SK-MEL-5 (cell line): ENCODE data around the gene FRMPD1. TPM values are rescaled to one million over a fixed set of nuclear protein-coding genes. Genes with fewer than 3 reads are reported as not detected.
A peak's percentile ranks its signal among the peaks of the same experiment; 100 is the strongest.
"Not testable (repeated sequence)": the region's sequence is repeated elsewhere in the genome, so short reads cannot be mapped to it uniquely, and the experiment has no call there.

Experiments used
- DNase-seq: peaks from one replicate; pipeline ENCODE4 v3.0.0-alpha.2; 2016; ENCODE audit warnings: low read depth, low spot score
- in situ Hi-C: cut with HindIII; loops from 2 replicates; pipeline ENCODE4 v1.10.0; 2016; ENCODE audit warnings: low sequenced_read_pairs, high pct_unique_total_duplicates, low pct_unique_long_range_greater_than_20kb
- polyA plus RNA-seq, 2 experiments: library from polyadenylated mRNA; depleted of rRNA; stranded (reverse); fragments of >200 nt; gene quantifications; 2 replicates each; pipeline ENCODE4 v1.2.3, GENCODE V29; 2015
- total RNA-seq: library from RNA; depleted of rRNA; stranded (reverse); fragments of >200 nt; shearing (Covaris generic); gene quantifications from 2 replicates; pipeline ENCODE4 v1.2.3, GENCODE V29; 2014; rRNA removed

Gene FRMPD1, protein sequence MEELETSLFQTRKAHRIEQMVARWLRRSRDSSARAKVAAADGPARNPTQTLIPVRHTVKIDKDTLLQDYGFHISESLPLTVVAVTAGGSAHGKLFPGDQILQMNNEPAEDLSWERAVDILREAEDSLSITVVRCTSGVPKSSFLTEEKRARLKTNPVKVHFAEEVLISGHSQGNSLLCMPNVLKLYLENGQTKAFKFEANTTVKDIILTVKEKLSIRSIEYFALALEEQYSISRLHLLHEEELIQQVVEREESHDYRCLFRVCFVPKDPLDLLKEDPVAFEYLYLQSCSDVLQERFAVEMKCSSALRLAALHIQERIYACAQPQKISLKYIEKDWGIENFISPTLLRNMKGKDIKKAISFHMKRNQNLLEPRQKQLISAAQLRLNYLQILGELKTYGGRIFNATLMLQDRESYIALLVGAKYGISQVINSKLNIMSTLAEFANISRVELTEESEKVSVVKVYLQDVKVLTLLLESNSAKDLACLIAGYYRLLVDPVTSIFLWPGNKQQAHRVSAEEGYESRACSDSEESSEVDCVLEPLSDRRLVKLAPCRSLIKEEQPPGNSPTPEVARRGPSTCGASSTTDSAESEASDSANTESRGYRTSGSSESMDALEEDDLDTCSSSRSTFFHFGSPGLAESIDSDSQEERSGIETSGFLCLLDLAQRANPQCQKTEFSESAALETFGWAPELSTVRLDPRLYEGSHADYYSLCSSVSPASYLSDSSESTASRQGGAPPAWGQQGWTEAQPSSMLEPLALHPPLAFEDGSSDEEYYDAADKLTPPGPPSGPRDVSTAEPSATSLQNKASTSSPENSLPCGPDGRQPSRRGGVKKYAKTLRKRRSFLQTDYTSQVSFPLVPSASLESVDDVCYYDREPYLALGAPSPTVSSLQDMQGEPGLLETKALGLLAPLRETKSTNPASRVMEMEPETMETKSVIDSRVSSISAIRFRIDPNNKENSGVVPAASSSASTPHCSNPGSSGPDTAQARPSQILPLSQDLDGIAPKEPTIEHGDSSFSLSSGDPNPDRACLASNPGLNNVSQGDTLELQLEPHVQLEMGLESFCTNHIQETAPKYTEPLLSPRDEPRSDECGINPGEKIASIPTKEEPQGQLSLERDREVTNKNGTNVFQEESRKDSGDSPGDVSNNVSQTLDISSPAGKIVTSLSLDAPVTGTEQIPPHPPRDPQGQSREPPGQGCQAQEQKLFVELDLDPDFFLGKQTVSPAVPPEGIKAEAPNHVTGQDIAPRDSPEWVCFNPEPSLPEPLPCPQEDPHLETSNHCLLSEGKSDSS (N-terminal part only)
- 0.11 TPM in 1 of 2 replicates, not detected in the other for total RNA-seq
- 0.13 and 0.16 TPM in 2 replicates for polyA plus RNA-seq (2015; cell fraction: cytosol; rRNA removed)
- 0.79 and 1.3 TPM in 2 replicates for polyA plus RNA-seq (2015; cell fraction: nucleus; rRNA removed)

DNA sequence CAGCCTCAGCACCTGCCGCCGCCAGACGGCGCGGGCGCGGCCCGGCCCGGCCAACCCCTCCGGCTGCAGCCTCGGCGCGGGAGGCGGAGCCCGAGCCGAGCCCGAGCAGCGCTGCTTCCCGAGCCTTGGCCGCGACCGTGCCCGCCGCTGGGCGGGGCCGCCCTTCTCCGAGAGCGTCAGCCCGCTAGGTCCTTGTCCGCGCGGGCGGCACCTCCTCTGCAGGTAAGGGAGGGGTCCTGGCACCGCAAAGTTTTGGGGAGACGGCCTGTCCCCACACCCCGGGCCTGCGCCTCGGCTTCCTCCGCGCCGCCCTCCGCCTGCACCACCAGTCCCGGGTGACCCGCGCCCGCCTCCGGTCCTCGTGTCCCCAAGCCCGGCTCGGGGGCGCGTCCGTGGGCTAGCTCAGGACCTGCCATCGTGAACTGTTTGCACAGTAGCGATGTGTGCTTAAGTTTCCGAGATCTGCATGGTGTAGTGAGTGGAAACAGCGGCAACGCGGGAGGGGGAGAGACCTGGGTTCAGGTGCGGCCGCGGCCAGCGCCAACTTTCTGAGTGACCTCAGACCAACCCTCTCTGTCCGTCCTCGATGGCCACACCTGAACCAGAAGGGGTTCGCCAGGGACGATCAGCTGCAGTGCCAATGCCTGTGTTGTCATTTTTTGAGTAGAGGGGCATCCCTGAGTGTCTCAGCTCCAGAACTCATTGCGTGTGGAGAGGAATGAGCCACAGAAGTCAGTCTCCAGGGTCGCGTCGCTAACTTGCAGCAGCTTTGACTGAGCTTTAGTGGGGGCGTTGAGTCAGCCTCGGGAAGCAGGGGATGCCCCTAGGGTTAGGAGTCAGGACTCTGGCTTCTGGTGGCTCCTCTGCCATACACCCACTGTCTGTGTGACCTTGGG, at the start of gene FRMPD1:
TSS of gene FRMPD1 (plus strand) at position 82 of the 896 bp plus-strand sequence. CDS start 41,688 bp downstream, outside the sequence.
- peak; percentile 40 for DNase-seq
- in situ Hi-C loops: no loop called here

DNA sequence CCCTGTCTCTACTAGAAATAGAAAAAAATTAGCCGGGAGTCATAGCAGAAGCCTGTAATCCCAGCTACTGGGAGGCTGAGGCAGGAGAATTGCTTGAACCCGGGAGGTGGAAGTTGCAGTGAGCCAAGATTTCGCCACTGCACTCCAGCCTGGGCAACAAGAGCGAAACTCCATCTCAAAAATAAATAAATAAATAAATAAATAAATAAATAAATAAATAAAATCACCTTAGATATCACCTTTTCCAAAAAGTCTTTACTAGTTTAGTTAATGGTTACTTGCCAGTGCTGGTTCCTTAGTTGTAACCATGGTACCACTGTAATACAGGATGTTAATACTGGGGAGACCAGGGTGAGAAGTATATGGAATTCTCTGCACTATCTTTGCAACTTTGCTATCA, 48.7 kb upstream of the FRMPD1 start:
- in situ Hi-C loops: not testable (repeated sequence)

DNA sequence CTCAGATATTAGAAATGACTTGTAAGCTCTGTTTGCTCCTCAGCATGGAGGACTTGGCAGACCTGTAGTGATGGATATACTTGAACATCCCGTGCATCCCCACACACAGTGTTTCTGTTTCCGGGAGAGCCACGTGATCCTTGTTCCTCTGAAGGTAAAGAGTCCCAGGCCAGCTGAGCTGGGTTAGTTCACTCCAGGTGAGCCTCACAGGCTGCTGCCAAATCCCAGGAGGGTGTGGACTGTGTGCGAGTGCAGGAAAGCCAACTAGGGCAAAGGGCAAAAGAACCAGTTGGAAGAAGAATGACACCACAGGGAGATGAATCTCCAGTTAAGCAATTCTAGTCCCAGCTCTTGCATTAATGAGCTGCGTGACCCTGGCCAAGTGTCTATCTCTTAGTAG, 47.9 kb upstream of the FRMPD1 start:
- DNase-seq: no peak
- in situ Hi-C loops: no loop called here

More for the DNA sequence above, 48.7 kb upstream of the FRMPD1 start:
- DNase-seq: not testable (repeated sequence)

DNA sequence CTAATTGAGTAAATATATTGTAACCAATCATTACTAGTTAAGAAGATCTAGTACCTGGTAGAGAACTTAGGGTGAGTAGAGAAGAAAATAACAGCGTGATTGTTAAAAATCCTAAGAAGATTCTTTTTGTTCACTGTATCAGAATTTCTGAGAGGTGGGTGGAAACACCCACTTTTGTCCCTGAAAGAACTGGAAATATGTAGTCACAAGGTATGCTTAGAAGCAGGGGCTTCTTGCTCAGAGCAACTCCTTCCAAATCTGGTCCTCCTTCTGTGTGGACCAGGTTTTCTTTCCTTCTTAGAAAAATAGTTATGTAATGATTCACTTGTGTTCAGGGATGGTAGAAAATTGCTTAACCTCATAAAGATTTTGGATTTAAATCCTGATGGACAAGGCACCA, 46.5 kb upstream of the FRMPD1 start:
- in situ Hi-C loops: no loop called here
- no peak for DNase-seq

DNA sequence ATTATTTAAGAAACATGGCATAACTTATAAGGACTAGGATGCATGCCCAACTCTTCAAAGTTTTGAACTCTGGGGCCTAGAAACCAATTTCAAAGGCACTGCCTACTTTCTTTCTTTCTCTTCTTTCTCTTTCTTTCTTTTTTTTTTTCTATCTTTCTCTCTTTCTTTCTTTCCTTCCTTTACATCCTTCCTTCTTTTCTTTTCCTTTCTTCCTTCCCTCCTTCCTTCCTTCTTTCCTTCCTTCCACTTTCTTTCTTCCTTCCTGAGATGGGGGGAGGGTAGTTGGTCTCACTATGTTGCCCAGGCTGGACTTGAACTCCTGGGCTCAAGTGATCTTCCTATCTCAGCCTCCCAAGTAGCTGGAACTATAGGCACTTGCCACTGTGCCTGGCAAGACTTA, 42.5 kb upstream of the FRMPD1 start:
- in situ Hi-C loops: no loop called here

DNA sequence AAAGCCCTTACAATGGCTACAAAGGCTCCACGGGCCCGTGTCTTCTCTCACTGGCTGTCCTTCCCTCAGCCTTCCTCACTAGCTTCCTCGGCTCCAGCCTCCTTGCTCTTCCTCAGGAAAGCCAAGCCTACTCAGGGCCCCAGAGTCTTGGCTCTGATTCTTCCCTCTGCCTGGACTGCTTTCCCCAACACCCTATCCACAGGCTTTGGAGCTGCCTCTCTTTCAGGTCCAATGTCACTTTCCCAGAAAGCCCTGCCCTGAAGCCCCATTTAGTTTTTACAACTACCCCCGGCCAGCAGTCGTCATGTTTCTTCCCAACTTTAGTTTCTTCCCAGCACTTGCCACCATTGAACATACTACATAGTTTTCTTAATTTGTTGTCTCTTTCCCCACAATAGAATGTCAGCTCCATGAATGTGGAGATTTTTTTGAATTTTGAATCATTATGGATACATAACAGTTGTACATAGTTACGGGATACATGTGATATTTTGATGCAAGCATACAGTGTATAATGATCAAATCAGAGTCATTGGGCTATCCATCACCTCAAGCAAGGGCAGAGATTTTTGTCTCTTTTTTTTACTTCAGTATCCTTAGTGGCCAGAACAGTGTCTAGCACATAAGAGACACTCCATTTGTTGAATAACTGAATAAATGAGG, 40.9 kb upstream of the FRMPD1 start:
- in situ Hi-C loops: no loop called here

More for the DNA sequence above, 42.5 kb upstream of the FRMPD1 start:
- no peak for DNase-seq

DNA sequence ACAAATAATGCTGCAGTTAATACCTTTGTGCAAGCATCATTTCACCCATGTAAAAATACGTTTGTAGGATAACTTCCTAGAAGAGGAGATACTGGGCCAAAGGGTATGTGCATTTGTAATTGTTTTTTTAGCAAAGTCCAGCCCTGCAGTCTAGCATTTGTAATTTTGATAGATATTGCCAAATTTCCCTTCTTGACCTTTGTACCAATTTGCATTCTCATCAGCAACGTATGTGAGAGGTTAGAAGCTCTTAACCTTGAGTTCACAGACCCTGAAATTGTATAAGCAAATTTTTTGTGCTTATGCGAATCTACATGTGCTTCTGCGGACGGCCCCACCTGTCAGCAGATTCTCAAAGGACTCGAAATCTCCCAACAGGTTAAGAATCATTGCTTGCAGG, 39.7 kb upstream of the FRMPD1 start:
- no peak for DNase-seq
- in situ Hi-C loops: no loop called here

More for the DNA sequence above, 40.9 kb upstream of the FRMPD1 start:
- no peak for DNase-seq

DNA sequence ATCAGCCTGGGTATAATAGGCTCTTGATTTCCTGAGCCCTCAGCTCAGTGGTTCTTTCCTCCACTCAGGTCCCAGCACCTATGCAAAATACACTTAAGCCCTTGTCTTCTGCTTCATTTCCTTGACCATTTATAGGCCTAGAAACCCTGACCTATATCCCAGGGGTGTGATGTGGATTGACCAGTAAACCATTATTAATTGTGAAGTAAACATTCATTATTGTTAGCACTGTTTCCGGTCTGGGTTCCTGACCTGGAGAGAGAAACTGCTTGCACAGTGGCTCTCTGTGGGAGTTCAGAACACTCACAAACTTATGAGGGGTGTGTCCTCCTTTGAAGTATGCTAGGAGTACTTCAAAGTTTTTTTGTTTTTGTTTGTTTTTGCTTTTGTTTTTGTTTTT, 38.8 kb upstream of the FRMPD1 start:
- in situ Hi-C loops: no loop called here
- DNase-seq: peak; percentile 52

DNA sequence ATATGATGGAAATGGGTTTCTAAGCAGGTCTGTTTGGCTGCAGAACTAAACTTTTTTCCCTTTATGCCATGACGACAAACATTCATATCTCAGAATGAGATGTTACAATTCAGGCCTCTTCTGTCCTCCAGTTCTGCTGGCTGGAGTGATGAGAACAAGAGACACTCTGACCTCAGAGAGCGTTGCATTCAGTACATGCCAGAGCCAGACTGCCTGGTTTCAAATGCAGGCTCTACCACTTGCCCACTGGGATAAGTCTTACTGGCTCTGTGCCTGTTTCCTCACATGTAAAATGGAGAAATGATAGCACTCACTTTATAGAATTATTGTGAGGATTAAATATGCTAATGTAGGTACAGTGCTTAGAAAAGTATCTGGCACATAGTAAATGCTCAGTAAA, 33.6 kb upstream of the FRMPD1 start:
- no peak for DNase-seq
- in situ Hi-C loops: no loop called here

DNA sequence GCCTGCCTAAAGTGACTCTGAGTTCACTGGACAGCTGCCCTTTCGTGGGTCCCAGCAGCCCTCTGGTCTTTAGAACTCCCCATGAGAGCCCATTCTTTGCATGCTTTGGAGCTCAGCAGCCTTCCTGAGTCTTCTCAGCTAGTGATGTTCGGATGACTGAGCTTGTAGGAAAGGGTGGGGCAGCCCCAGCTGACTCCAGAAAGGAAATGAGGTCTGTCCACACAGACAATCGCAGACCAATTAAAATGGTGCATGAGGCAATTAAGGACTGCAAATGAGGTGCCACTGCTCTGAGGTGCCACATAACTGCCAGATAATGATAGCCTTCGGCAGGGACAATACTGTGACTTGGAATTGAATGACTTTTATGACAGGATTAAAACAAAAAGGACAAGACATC, 32.9 kb upstream of the FRMPD1 start:
- in situ Hi-C loops: no loop called here
- DNase-seq: no peak

DNA sequence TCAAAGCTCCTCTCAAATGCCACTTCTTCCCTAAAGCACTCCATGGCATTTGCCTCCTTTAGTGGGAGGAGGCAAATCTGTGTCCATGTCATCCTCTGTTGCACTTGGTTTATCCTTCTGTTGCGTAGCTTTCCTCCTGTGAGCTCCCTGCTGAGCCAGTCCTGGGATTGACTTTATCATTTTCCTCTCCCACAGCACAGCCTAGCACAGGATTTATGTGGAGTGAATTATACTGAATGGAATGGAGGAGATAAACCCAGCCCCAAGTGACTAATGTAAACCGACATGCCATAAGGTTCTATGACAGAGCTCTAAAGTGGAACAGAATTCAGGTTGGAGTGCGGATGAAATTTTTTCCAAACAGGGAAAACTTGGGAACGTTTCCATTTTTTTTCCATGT, 31.9 kb upstream of the FRMPD1 start:
- no peak for DNase-seq
- in situ Hi-C loops: no loop called here

DNA sequence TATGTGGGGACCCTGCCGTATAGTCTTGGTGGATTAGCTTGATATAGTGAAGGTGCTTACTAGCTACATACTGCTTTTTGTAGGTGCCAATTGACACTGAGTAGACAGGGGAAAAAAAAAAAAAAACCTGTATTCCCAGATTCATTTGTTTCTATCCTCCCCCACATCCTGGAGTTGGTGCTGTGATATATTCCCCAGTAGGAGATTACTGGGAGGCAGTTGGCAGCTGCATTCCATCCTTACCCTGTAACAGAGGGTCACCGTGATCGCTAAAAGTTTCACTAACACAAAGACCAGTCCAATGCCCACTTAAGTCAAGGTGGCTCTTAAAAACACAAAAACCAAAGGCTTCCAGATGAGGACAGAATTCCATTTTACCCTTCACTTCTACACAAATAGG, 30.9 kb upstream of the FRMPD1 start:
- in situ Hi-C loops: no loop called here
- DNase-seq: no peak

DNA sequence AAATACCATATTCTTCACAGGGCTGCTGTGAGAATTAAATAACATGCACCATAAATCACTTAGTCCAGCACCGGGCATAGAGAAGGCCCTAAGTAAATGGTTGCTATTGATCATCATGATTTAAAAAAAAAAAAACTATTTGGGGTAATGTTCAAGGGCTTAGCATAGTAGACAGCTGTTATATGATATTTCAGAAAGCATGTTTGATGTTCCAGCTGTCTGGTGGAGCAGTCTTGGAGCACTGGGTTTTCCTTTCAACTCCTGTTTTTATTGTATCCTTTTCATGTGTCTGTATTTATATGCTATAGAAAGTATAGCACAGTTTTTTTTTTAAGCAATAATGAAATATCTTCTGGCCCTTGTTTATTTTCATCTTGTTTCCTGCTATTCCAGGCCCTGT, 30.4 kb upstream of the FRMPD1 start:
- in situ Hi-C loops: no loop called here
- DNase-seq: no peak

DNA sequence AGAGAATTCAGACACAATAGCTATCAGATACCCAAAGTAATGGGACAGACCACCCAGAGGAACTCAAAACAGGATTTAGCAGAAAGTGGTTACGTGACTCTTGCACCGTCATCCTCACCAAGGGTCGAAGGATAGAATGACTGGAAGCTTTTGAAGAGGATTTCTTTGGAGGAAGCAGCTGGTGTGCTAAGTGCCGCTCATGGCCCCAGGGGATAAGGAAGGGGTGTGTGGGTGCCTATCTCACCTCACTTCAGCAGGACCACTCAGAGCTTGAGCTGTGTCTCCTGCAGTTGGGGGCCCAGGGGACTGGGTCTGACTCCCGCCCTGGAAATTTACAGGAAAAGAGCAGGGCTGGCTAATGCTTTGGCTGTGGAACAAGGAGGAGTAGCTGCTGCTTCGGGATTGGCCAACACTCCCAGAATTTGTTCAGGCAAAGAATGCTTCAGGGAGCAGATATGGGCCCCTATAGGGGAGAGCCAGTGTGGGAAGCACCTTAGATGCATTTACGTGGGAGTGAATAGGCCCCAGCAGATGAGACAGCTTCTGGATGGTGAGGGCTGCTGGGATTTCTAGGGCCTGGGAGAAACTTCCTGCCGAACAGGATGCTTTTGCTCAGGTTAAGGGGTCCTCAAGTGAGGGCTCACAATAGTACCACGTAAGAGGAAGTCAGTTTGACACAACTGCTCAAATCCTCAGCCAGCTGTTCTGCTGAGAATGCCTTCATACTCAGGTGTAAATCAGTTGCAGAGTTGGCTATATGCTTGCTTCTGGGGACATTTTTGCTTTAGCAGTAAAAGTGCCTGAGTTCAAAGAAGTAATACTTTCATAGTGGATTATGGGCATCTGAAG, 29.3 kb upstream of the FRMPD1 start:
- no peak for DNase-seq
- in situ Hi-C loops: no loop called here

DNA sequence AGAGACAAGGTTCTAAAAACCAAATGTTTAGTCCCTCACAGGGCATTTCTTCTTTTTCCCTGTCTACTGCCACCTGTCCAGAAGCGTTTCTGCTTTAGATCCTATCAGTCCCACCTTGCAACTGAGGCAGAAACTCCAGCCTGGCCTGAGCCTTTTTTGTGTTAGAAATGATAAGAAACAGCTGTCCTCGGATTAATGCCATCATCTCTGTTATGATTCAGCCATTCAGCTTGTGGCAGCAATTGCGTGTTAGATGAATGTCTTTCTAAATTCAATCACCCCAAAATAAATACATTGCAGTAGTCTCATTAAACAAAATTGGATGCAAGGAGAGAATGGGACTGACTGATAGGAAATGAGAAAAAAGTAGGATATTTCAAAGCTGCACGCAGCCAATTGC, 28.3 kb upstream of the FRMPD1 start:
- in situ Hi-C loops: no loop called here
- DNase-seq: no peak
